Testis (tissue), 3 donors: ENCODE results near the gene C11orf71. TPM values are rescaled to one million over a fixed set of nuclear protein-coding genes. Genes with fewer than 3 reads are reported as not detected.

Source experiments
- DNase-seq: peaks from one replicate; pipeline ENCODE4 v3.0.0-alpha.2; 2019
- H3K27ac ChIP-seq, 2 donors: fragments of 200-600 bp; sonication (generic); one replicate each; pipeline ENCODE4 v1.5.1; 2019
- H3K27me3 ChIP-seq: fragments of 200-600 bp; sonication (generic); one replicate; pipeline ENCODE4 v1.5.1; 2019
- H3K36me3 ChIP-seq: fragments of 200-600 bp; sonication (generic); one replicate; pipeline ENCODE4 v1.5.1; 2017; ENCODE audit warnings: low read depth; ENCODE audit errors: missing control alignments
- H3K4me1 ChIP-seq: fragments of 200-600 bp; sonication (generic); one replicate; pipeline ENCODE4 v1.5.1; 2019
- H3K4me3 ChIP-seq, 2 donors: fragments of 200-600 bp; sonication (generic); one replicate each; pipeline ENCODE4 v1.5.1; 2017 to 2019
- H3K9me3 ChIP-seq: fragments of 200-600 bp; sonication (generic); one replicate; pipeline ENCODE4 v1.5.1; 2017
- CTCF ChIP-seq, 3 experiments: fragments of 450-650 bp in 2 of 3; fragments of 200-600 bp in 1 of 3; sonication (generic) in 1 of 3; IDR thresholded peaks; one replicate each; pipeline ENCODE4 v1.5.1; 2016 to 2019; ENCODE audit warnings: antibody characterized with exemption in 3 of 3, mild to moderate bottlenecking in 2 of 3, moderate library complexity in 1 of 3
- POLR2A ChIP-seq: fragments of 450-650 bp; IDR thresholded peaks from one replicate; pipeline ENCODE4 v1.6.1; 2017; ENCODE audit warnings: antibody characterized with exemption, mild to moderate bottlenecking, moderate library complexity
- WGBS, 2 donors: methylation state at CpG; one replicate each; pipeline ENCODE4 v1.1.5; 2018; 5-methylcytosine and 5-hydroxymethylcytosine counted together
- intact Hi-C: fragments of 100-400 bp; cut with DNase I; formaldehyde crosslinking; loops from one replicate; pipeline ENCODE4 v1.15.1; 2023; ENCODE audit warnings: low total_unique reads
- polyA plus RNA-seq: library from polyadenylated mRNA; stranded (reverse); fragments of 350-450 nt; fragmentation: Illumina TruSeq; extraction: RNeasy Lipid Tissue Mini Kit (QIAGEN cat#74804); gene quantifications from one replicate; pipeline ENCODE4 v1.2.3, GENCODE V29; 2014; ENCODE audit warnings: low read depth, low replicate concordance; ENCODE audit not compliant: insufficient read depth
- total RNA-seq, 2 donors: library from RNA; depleted of rRNA; stranded (reverse); fragments of >200 nt; gene quantifications; one replicate each; pipeline ENCODE4 v1.2.3, GENCODE V29; 2016

Gene C11orf71
- total and polyA plus RNA-seq, 3 donors from 2014 or later, result 40.6 to 119 (median 119) TPM

DNA sequence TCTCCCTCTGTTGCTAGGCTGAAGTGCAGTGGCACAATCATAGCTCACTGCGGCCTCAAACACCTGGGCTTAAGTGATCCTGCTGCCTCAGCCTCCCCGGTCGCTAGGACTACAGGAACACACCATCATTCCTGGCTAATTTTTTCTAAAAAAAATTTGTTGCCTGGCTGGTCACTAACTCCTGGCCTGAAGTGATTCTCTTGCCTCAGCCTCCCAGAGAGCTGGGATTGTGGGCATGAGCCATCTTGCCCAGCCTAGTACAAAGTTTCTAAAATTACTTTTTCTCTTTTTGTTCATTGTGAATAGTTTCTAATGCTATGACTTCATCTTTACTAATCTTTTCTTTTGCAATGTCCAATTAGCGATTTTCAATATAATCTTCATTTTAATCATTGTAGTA, 12.6 kb upstream of the C11orf71 start:
- DNase-seq, result no peak
- no peak overlapping the region for H3K27ac ChIP-seq
- WGBS, 2 donors, result 95 to 97% methylated on average over 4 of the region's 4 CpGs
- intact Hi-C loops, result no loop called here
- H3K27me3 ChIP-seq, result no peaks in the 10 kb centered on the region
- H3K4me3 ChIP-seq, result no peak overlapping the region
- no peaks in the 10 kb centered on the region for H3K36me3 ChIP-seq
- H3K9me3 ChIP-seq, result no peaks in the 10 kb centered on the region
- TF ChIP-seq CTCF (IDR thresholded peaks at IDR 0.05), result no peak
- no peak for TF ChIP-seq POLR2A
- H3K4me1 ChIP-seq, result peaks cover 8% of the 10 kb centered on the region

DNA sequence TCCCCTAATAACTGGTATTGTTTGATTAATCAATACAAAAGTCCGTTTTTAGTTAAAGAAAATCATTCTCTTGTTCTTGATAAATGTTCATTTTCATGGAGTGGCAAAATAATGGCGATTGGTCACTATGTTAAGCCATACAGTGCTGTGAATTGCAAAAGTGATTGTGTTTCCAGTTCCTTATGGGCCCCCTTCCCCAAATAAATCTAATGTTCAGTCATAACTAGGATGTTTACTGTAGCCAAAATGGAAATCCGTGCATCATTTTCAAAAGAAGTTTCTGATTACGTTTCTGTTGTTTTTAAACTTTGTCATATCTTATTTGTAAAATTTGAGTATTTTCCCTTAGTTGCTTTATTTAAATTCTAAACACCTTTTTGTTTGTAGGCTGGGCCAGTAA, 1.0 kb upstream of the C11orf71 start:
- H3K9me3 ChIP-seq, result no peaks in the 10 kb centered on the region
- intact Hi-C loops, result no loop called here
- TF ChIP-seq CTCF (IDR thresholded peaks at IDR 0.05) (no peak), POLR2A (no peak)
- no peak for DNase-seq
- H3K4me1 ChIP-seq, result peaks cover 14% of the 10 kb centered on the region
- peak overlapping the region; percentile 97 to 99 for H3K27ac ChIP-seq
- H3K4me3 ChIP-seq, result peak overlapping the region; percentile 85 to 92
- WGBS, 2 donors, result 3 to 4% methylated on average over 4 of the region's 4 CpGs
- H3K27me3 ChIP-seq, result no peaks in the 10 kb centered on the region
- no peaks in the 10 kb centered on the region for H3K36me3 ChIP-seq

DNA sequence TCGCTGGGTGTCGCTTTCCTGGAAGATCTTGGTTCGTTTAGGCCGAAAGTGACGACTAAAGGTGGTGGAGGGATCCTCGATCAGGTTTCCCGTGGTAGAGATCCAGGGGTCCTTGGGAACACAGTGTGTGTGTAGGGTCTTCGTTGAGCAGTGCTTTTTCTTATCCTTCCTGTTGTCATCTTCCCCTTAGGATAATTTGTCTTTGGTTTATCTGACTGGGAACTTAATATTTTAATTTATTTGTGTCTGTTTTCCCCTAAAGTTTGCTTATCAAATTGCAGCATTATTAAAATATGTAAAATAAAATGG, 558 bp upstream of the C11orf71 start:
- no peak for DNase-seq
- Histone ChIP-seq H3K27me3 (no peaks in the 10 kb centered on the region), H3K36me3 (no peaks in the 10 kb centered on the region), H3K27ac (peak overlapping the region; percentile 97 to 99), H3K4me1 (peaks cover 14% of the 10 kb centered on the region), H3K4me3 (peak overlapping the region; percentile 85 to 92), H3K9me3 (no peaks in the 10 kb centered on the region)
- TF ChIP-seq CTCF (IDR thresholded peaks at IDR 0.05), result no peak
- no peak for TF ChIP-seq POLR2A
- WGBS, 2 donors, result 0% methylated on average over 8 of the region's 8 CpGs
- intact Hi-C loops, result no loop called here

DNA sequence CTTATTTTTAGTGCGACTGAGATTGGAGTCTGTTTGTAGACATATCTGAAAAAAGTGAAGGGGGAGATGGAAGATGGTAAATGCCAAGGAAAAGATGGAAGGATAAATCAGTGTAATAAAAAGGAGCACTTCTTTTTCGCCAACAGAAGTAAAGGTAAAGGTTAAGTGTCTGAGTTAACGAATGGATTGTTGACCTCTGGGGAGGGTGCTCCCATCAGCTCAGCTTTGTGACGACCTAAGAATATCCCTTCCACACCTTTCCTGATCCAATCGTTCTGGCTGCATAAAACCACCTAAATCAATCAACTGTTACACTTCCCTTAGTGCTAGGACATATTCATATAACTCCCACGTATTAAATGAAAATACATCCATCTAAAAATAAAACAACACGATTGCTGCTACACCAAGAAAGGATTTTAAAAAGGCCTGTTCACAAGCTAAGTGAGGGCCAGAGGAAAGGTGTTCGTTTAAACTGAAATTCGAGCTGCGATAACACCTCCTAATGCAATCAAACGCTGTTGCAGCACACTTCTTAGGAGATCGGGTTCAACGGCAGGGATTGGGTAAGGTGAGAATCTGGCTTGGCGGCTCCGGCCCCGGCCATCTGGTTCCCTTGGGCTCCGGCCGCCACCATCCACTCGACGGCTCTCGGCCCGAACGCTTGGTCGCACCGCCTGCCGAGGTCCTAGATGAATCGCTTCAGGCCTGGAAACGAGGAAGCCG, 658 bp downstream of the C11orf71 start:
- H3K36me3 ChIP-seq, result no peaks in the 10 kb centered on the region
- intact Hi-C loops, result no loop called here
- H3K27ac ChIP-seq, result peak overlapping the region; percentile 97 to 99
- H3K4me3 ChIP-seq, result peak overlapping the region; percentile 85 to 92
- H3K4me1 ChIP-seq, result peaks cover 14% of the 10 kb centered on the region
- no peaks in the 10 kb centered on the region for H3K9me3 ChIP-seq
- 4% methylated on average over 26 to 29 of the region's 29 CpGs for WGBS, 2 donors
- DNase-seq, result no peak
- TF ChIP-seq POLR2A, result no peak
- no peak for TF ChIP-seq CTCF (IDR thresholded peaks at IDR 0.05)
- H3K27me3 ChIP-seq, result no peaks in the 10 kb centered on the region

GRCh38 chr11:114398303-114398920, 1.9 kb downstream of the C11orf71 start:
- 47 to 51% methylated on average over 4 of the region's 4 CpGs for WGBS, 2 donors
- H3K36me3 ChIP-seq, result no peaks in the 10 kb centered on the region
- H3K27ac ChIP-seq, result peak overlapping the region; percentile 3 to 97
- intact Hi-C loops, result no loop called here
- H3K4me1 ChIP-seq, result peaks cover 14% of the 10 kb centered on the region
- no peak for DNase-seq
- H3K27me3 ChIP-seq, result no peaks in the 10 kb centered on the region
- no peak overlapping the region for H3K4me3 ChIP-seq
- no peaks in the 10 kb centered on the region for H3K9me3 ChIP-seq
- TF ChIP-seq CTCF (IDR thresholded peaks at IDR 0.05) (no peak), POLR2A (no peak)
